Fibroblast of the aortic adventitia (primary cell): ENCODE measurements around the gene SPPL3. TPM values are rescaled to one million over a fixed set of nuclear protein-coding genes. Genes with fewer than 3 reads are reported as not detected.

Experiments used
- DNase-seq: peaks from one replicate; pipeline ENCODE4 v3.0.0-alpha.2; 2010; ENCODE audit warnings: low read depth
- H3K4me3 ChIP-seq: 2 replicates; pipeline ENCODE4 v1.5.1; 2011; ENCODE audit warnings: low read depth, mild to moderate bottlenecking, control low read depth, low read length, moderate library complexity
- total RNA-seq: library from RNA; depleted of rRNA; stranded (reverse); fragments of >200 nt; gene quantifications from 2 replicates; pipeline ENCODE4 v1.2.3, GENCODE V29; 2012; ENCODE audit warnings: low replicate concordance
- TF ChIP-seq, protein P1 (sequence below): IDR thresholded peaks from 2 replicates; pipeline ENCODE4 v1.5.1; 2011; ENCODE audit warnings: mild to moderate bottlenecking, low read length, control low read depth, inconsistent platforms; ENCODE audit not compliant: insufficient read depth

SPPL3 gene
- total RNA-seq, 1 donor = 18.3 TPM

DNA sequence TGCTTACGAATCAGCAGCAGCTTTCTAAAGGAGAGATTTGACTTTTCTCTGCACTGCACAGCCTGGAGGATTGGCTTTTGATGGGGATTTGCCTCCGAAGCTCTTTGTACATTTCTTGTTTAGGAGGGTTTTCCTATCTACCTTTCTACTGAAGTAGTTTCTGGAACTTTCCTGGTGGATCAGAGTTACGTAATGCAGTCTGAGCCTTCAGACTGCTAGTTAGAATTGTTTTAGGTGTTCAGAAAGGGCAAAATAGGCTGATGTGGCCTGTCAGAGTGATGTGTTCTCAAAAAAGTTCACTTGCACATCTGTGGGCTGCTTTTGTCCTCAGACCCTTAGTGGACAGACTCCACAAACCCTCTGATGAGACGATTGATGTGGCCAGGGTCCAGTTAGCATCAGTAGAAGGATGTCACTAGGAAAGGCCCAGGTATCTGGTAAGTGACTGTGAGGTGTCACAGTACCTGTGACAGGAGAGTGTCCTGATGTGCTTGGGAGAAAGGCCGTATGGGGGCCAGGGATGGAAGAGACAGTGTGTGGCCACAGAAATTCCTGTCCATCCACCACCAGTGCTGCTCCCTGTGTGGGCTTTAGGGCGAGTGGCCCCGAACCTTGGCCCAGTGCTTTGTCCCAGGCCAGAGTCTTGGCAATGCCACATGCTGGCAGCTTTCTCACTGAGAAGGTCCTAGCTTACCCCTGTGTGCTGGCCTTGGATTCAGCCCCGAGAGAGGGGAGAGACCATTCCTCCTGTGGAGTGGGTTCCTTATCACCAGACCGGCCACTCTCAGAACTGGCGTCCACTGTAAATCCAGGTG is 183.0 kb downstream of the SPPL3 start:
- H3K4me3 ChIP-seq = no peak overlapping the region
- DNase-seq = no peak
- TF ChIP-seq, protein P1, sequence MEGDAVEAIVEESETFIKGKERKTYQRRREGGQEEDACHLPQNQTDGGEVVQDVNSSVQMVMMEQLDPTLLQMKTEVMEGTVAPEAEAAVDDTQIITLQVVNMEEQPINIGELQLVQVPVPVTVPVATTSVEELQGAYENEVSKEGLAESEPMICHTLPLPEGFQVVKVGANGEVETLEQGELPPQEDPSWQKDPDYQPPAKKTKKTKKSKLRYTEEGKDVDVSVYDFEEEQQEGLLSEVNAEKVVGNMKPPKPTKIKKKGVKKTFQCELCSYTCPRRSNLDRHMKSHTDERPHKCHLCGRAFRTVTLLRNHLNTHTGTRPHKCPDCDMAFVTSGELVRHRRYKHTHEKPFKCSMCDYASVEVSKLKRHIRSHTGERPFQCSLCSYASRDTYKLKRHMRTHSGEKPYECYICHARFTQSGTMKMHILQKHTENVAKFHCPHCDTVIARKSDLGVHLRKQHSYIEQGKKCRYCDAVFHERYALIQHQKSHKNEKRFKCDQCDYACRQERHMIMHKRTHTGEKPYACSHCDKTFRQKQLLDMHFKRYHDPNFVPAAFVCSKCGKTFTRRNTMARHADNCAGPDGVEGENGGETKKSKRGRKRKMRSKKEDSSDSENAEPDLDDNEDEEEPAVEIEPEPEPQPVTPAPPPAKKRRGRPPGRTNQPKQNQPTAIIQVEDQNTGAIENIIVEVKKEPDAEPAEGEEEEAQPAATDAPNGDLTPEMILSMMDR = no peak

DNA sequence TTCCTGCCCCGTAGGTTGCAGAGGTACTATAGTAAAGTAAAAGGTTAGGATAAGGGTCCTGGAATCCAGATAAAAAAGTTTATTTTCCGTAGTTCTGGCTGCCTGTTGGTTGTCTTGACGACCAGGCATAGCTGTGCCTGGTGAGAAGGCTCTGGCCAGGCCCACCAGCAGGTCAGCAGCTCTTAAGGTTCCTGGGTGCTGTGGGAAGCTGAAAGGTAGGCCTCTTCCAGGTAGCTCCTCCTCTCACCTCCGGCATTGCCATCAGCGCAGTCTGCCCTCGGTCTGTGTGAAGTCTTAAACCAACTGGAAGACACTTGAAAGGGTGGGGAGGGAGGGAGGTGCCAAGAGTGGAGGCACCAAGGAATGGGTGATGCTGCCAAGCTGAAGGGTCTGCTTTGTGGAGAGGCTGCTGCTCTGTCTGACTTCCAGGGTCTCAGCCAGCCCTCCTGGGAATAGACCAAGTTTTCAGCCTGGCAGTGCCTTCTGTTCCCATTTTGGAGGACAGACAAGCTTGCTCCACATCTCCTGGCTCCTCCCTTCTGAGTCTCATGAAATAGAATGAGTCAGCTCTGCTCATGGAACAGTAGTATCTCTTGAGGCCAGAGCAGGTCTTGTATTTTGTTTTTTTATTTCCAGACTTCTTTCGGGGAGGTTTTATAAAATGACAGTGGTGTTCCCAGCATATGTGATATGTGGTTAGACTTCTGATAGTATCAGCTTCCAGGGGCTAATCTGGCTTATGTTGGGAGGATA is 183.7 kb downstream of the SPPL3 start:
- H3K4me3 ChIP-seq = no peak overlapping the region
- TF ChIP-seq, protein P1 = no peak
- peak; percentile 78 for DNase-seq

DNA sequence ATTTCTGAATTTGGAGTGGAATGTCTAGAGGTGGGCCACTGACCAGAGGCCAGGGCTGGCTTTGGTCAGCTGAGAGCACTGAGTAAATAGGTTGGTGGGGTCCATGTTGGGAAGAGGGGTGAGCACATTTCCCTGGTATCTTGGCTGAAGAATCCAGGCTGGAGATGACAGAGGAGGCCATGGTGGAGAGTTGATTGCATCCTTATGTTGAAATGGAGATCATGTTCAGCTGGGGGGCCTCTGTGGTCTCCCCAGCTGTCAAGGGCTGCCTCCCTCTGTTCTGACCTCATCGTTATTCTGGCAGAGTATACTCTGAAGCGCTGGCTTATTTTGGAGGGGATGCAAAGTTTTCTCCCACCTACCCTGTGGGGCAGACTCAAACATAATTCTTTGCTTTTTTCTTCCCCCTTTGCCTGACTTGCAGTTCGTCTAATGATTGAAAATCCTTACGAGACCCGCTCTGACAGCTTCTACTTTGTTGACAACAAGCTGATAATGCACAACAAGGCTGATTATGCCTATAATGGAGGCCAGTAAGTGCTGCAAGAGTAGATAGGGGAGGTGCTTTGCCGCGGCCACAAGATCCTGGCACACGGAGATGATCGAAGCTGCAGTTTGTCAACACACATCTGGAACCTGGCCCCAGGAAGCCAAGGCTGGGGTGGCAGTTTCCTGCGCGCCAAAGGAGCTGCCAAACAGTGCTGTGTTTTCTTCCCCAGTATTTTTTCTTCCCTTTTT is 184.5 kb downstream of the SPPL3 start:
- TF ChIP-seq, protein P1 = no peak
- DNase-seq = no peak
- H3K4me3 ChIP-seq = no peak overlapping the region

DNA sequence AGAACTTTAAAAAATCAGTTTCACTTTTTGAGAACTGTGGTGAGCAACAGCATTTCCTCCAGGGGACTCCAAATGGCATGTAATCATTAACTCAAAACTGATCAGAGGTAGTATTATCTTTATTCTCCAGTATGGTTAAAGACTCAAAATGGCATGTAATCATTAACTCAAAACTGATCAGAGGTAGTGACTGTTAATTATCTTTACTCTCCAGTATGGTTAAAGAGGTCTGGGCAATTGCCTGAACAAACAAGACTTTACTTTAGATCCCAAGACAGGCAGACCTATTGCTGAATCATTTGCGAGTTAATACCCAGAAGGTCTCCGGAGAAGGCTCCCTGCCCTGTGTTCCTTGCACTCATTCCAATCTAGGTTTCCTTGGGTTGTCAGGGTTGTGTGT is 185.1 kb downstream of the SPPL3 start:
- DNase-seq = no peak
- TF ChIP-seq, protein P1 = no peak
- no peak overlapping the region for H3K4me3 ChIP-seq

DNA sequence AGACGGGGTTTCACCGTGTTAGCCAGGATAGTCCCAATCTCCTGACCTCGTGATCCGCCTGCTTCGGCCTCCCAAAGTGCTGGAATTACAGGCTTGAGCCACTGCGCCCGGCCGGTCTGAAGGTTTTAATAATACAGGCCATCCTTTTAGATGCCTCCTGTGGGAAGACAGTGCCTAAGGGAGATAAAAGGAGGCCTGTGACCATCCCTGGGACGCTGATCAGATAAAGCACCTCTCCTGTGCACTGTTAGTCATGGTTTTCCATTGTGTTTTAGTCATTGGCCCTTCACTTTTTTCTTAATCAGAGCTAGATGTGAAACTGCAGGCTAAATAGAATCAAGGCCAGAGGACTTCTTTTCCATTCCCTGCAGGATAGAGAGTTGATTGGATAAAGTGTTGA is 186.1 kb downstream of the SPPL3 start:
- no peak for DNase-seq
- no peak overlapping the region for H3K4me3 ChIP-seq
- TF ChIP-seq, protein P1 = no peak

DNA sequence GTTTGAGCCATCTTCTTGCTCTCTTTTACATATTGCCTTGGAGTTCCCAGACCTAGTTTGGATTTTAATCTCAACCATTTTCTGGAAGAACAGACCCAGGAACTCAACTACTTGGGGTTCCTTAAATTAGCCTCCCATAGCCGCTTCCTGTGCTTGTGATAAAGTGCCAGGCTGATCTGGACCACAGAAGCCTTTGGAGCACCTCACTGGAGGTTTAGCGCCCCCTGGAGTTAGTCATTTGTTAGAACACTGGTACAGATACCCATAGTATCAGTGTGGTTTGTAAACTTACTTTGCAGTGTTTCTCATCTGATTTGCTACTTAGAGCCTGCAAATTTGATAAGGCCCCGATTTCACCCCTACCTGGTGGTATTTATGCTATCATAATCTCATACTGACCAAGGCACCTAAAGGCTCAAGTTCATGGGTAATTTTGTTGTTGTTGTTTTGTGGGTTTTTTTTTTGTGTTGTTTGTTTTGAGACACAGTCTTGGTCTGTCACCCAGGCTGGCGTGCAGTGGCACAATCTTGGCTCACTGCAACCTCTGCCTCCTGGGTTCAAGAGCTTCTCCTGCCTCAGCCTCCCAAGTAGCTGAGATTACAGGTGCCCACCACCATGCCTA is 190.2 kb downstream of the SPPL3 start:
- H3K4me3 ChIP-seq = no peak overlapping the region
- TF ChIP-seq, protein P1 = peak; percentile 87
- DNase-seq = peak; percentile 86
